Calu3 (cell line): ENCODE measurements around the gene IFITM2. TPM values are rescaled to one million over a fixed set of nuclear protein-coding genes. Genes with fewer than 3 reads are reported as not detected.

Experiments
- BruUV-seq: library from RNA; stranded (reverse); fragments of 400-500 nt; replicated peaks from 2 replicates; lab custom pipeline; 2021; lab: Mats Ljungman, UMichigan
- CTCF ChIA-PET: fragments of 300-600 bp; sonication (Branson Sonifier 250); formaldehyde crosslinking; loops from one replicate; lab custom pipeline; 2022; ENCODE audit warnings: antibody characterized with exemption; lab: Charles Lee
- DNase-seq: peaks from one replicate; pipeline ENCODE4 v3.0.0; 2022
- H3K27ac Mint-ChIP-seq: one replicate; pipeline ENCODE4 v1.8.0; 2022; ENCODE audit warnings: mixed read lengths; ENCODE audit not compliant: unreplicated experiment
- H3K27me3 Mint-ChIP-seq: one replicate; pipeline ENCODE4 v1.8.0; 2022; ENCODE audit warnings: mixed read lengths; ENCODE audit not compliant: unreplicated experiment
- H3K36me3 Mint-ChIP-seq: one replicate; pipeline ENCODE4 v1.8.0; 2022; ENCODE audit warnings: mild to moderate bottlenecking, moderate library complexity, mixed read lengths; ENCODE audit not compliant: insufficient read depth, unreplicated experiment
- H3K4me1 Mint-ChIP-seq: one replicate; pipeline ENCODE4 v1.8.0; 2022; ENCODE audit warnings: mild to moderate bottlenecking, low read depth, mixed read lengths; ENCODE audit not compliant: unreplicated experiment
- H3K4me3 Mint-ChIP-seq: one replicate; pipeline ENCODE4 v1.8.0; 2022; ENCODE audit warnings: mild to moderate bottlenecking, low read depth, moderate library complexity, mixed read lengths; ENCODE audit not compliant: unreplicated experiment
- H3K9me3 Mint-ChIP-seq: one replicate; pipeline ENCODE4 v1.8.0; 2022; ENCODE audit warnings: low read depth, mixed read lengths; ENCODE audit not compliant: unreplicated experiment
- CTCF ChIP-seq: fragments of 200-600 bp; IDR thresholded peaks from one replicate; pipeline ENCODE4 v1.8.0; 2022; ENCODE audit warnings: antibody characterized with exemption; ENCODE audit not compliant: unreplicated experiment
- intact Hi-C: fragments of 100-400 bp; cut with micrococcal nuclease; formaldehyde crosslinking; loops from one replicate; pipeline ENCODE4 v1.10.0; 2022; ENCODE audit not compliant: unreplicated experiment
- total RNA-seq: library from RNA; stranded (reverse); gene quantifications from 2 replicates; pipeline ENCODE4 v1.2.3, GENCODE V29; 2022

The IFITM2 gene
- total RNA-seq, 1 experiment from 2014 or later, result 29.1 TPM

GRCh38 chr11:278001-278951 is 29.3 kb upstream of the IFITM2 start, which contains the start of gene NLRP6:
Gene NLRP6 (plus strand): TSS chr11:278407. CDS start chr11:278570, 163 bp downstream.
- no peak for DNase-seq
- no peaks in the 10 kb centered on the region for H3K4me1 Mint-ChIP-seq
- no peaks in the 10 kb centered on the region for H3K36me3 Mint-ChIP-seq
- CTCF ChIA-PET, result no interaction called here
- TF ChIP-seq CTCF, result no peak
- peaks cover 5% of the 10 kb centered on the region for H3K9me3 Mint-ChIP-seq
- H3K27ac Mint-ChIP-seq, result no peak within 1 kb of the TSS
- H3K4me3 Mint-ChIP-seq, result no peak within 1 kb of the TSS
- BruUV-seq, result no TSS peak
- intact Hi-C loops, result no loop called here
- H3K27me3 Mint-ChIP-seq, result peaks cover 79% of the 10 kb centered on the region

- H3K4me1 Mint-ChIP-seq, result no peaks in the 10 kb centered on the region
- CTCF ChIA-PET, result no interaction called here
- TF ChIP-seq CTCF, result no peak
- no TSS peak for BruUV-seq
- no peak overlapping the region for H3K4me3 Mint-ChIP-seq
- H3K36me3 Mint-ChIP-seq, result no peaks in the 10 kb centered on the region
- H3K27me3 Mint-ChIP-seq, result peaks cover 88% of the 10 kb centered on the region
- peaks cover 5% of the 10 kb centered on the region for H3K9me3 Mint-ChIP-seq
- DNase-seq, result no peak
- H3K27ac Mint-ChIP-seq, result no peak overlapping the region
- intact Hi-C loops, result no loop called here
Observed at GRCh38 chr11:279040-279965, 28.3 kb upstream of the IFITM2 start.

- CTCF ChIA-PET, result interaction anchor here (0.5 to 0.7 kb wide), 3 partner anchors 22 to 114 kb away, joined by 3 to 4 read pairs (median 3); partner anchors contain the start of gene PKP3
- Mint-ChIP-seq H3K9me3 (peaks cover 5% of the 10 kb centered on the region), H3K27ac (no peak overlapping the region), H3K4me1 (no peaks in the 10 kb centered on the region), H3K4me3 (peak overlapping the region; percentile 21), H3K36me3 (no peaks in the 10 kb centered on the region), H3K27me3 (peaks cover 90% of the 10 kb centered on the region)
- DNase-seq, result peak; percentile 27
- TF ChIP-seq CTCF, result no peak
- BruUV-seq, result no TSS peak
- intact Hi-C loops, result no loop called here
Observed at GRCh38 chr11:279966-280705, 27.5 kb upstream of the IFITM2 start.
